SK-N-SH (cell line): ENCODE data around the gene TMEM94. TPM values are rescaled to one million over a fixed set of nuclear protein-coding genes. Genes with fewer than 3 reads are reported as not detected.

Experiments
- CTCF ChIA-PET: fragments of 300-600, 350-600 bp; formaldehyde crosslinking; extraction: SDS; loops from one replicate; lab custom pipeline; 2021; lab: Yijun Ruan, JAX
- POLR2A ChIA-PET: fragments of 350-600 bp; sonication (Branson Sonifier 250); formaldehyde crosslinking; extraction: SDS; loops from one replicate; lab custom pipeline; 2020; ENCODE audit warnings: antibody characterized with exemption, inconsistent platforms; lab: Yijun Ruan, JAX
- DNase-seq: peaks from one replicate; pipeline ENCODE4 v3.0.0; 2012
- H2AFZ ChIP-seq: fragments of 200-600 bp; sonication (generic); 2 replicates; pipeline ENCODE4 v1.8.1; 2016; ENCODE audit warnings: antibody characterized with exemption, mild to moderate bottlenecking, low read depth
- H3F3A ChIP-seq: fragments of 200-600 bp; sonication (generic); replicated peaks from 2 replicates; pipeline ENCODE3; 2016; ENCODE audit warnings: antibody characterized with exemption, mild to moderate bottlenecking; ENCODE audit not compliant: insufficient read depth
- H3K27ac ChIP-seq, 2 experiments: fragments of 200-500 bp in 1 of 2; fragments of 200-600 bp in 1 of 2; sonication (Bioruptor generic) in 1 of 2; sonication (generic), shearing (Covaris generic) in 1 of 2; 2 replicates each; pipeline versions ENCODE4 v1.5.1 to v1.6.1; 2014 to 2016; ENCODE audit warnings: low read depth in 2 of 2, inconsistent platforms in 1 of 2, low read length in 1 of 2, mild to moderate bottlenecking in 1 of 2, mixed read lengths in 1 of 2
- H3K27me3 ChIP-seq: fragments of 200-600 bp; sonication (generic), shearing (Covaris generic); 2 replicates; pipeline ENCODE4 v1.6.1; 2016; ENCODE audit warnings: mixed run types; ENCODE audit not compliant: insufficient read depth
- H3K36me3 ChIP-seq, 2 experiments: fragments of 200-500 bp in 1 of 2; fragments of 200-600 bp in 1 of 2; sonication (Bioruptor generic) in 1 of 2; sonication (generic) in 1 of 2; replicated peaks in 1 of 2; 2 replicates each; pipeline versions ENCODE3 to v1.5.1; 2014 to 2016; ENCODE audit warnings: low read length in 1 of 2, mild to moderate bottlenecking in 1 of 2; ENCODE audit not compliant: insufficient read depth in 2 of 2, control insufficient read depth in 1 of 2
- H3K4me1 ChIP-seq, 2 experiments: fragments of 200-500 bp in 1 of 2; fragments of 200-600 bp in 1 of 2; sonication (Bioruptor generic) in 1 of 2; sonication (generic), shearing (Covaris generic) in 1 of 2; 2 replicates each; pipeline versions ENCODE4 v1.5.1 to v1.6.1; 2014 to 2016; ENCODE audit warnings: low read depth in 1 of 2, low read length in 1 of 2, mixed run types in 1 of 2; ENCODE audit not compliant: insufficient read depth in 2 of 2, control insufficient read depth in 1 of 2
- H3K4me2 ChIP-seq: fragments of 200-600 bp; sonication (generic), shearing (Covaris generic); 2 replicates; pipeline ENCODE4 v1.6.1; 2017; ENCODE audit warnings: mixed run types
- H3K4me3 ChIP-seq, 2 experiments: fragments of 200-500 bp in 1 of 2; fragments of 200-600 bp in 1 of 2; sonication (Bioruptor generic) in 1 of 2; sonication (generic), shearing (Covaris generic) in 1 of 2; 2 replicates each; pipeline versions ENCODE4 v1.5.1 to v1.8.1; 2014 to 2016; ENCODE audit warnings: low read depth in 2 of 2, inconsistent platforms in 1 of 2, low read length in 1 of 2, mild to moderate bottlenecking in 1 of 2, mixed read lengths in 1 of 2, moderate library complexity in 1 of 2
- H3K79me2 ChIP-seq: fragments of 200-600 bp; sonication (generic); 2 replicates; pipeline ENCODE4 v1.8.1; 2017; ENCODE audit warnings: mild to moderate bottlenecking; ENCODE audit not compliant: insufficient read depth
- H3K9ac ChIP-seq: fragments of 200-600 bp; sonication (generic); 2 replicates; pipeline ENCODE4 v1.6.1; 2017; ENCODE audit warnings: mixed run types
- H3K9me2 ChIP-seq: fragments of 200-600 bp; sonication (generic); 2 replicates; pipeline ENCODE4 v1.6.1; 2017; ENCODE audit warnings: mixed run types
- H3K9me3 ChIP-seq: fragments of 200-600 bp; sonication (generic); 2 replicates; pipeline ENCODE4 v1.6.1; 2017; ENCODE audit warnings: mixed run types, mild to moderate bottlenecking, moderate library complexity
- H4K20me1 ChIP-seq: fragments of 200-600 bp; sonication (generic); 2 replicates; pipeline ENCODE4 v1.6.1; 2017; ENCODE audit warnings: mild to moderate bottlenecking, mixed run types; ENCODE audit not compliant: insufficient read depth
- CHD2 ChIP-seq: fragments of 150-350 bp; IDR thresholded peaks from 2 replicates; pipeline ENCODE4 v1.6.1; 2018; ENCODE audit warnings: low read length; ENCODE audit not compliant: partially characterized antibody
- EZH2phosphoT487 ChIP-seq: fragments of 200-600 bp; sonication (generic); IDR thresholded peaks from 2 replicates; pipeline ENCODE4 v1.6.1; 2017; ENCODE audit warnings: low read depth, mixed run types, mild to moderate bottlenecking, antibody characterized with exemption, moderate library complexity, borderline replicate concordance
- FOSL2 ChIP-seq: IDR thresholded peaks from 2 replicates; pipeline ENCODE4 v1.4.0; 2012; ENCODE audit warnings: low read depth, mild to moderate bottlenecking, moderate library complexity, borderline replicate concordance
- FOXJ3 ChIP-seq: sonication (generic); formaldehyde crosslinking; IDR thresholded peaks from 2 replicates; pipeline ENCODE4 v1.5.1; 2020; ENCODE audit warnings: mild to moderate bottlenecking, missing genetic modification reagents
- GATA2 ChIP-seq: sonication (generic); formaldehyde crosslinking; IDR thresholded peaks from 2 replicates; pipeline ENCODE4 v1.5.0; 2020; ENCODE audit warnings: mild to moderate bottlenecking, missing genetic modification reagents
- NFIC ChIP-seq: IDR thresholded peaks from 2 replicates; pipeline ENCODE4 v1.4.0; 2012; ENCODE audit warnings: borderline replicate concordance
- RAD21 ChIP-seq: IDR thresholded peaks from 2 replicates; pipeline ENCODE4 v1.6.1; 2012; ENCODE audit warnings: mild to moderate bottlenecking, low read length
- RFX5 ChIP-seq: IDR thresholded peaks from 2 replicates; pipeline ENCODE4 v1.6.1; 2012; ENCODE audit warnings: mild to moderate bottlenecking, improper control_type of control experiment, low read length
- SIN3A ChIP-seq: IDR thresholded peaks from 2 replicates; pipeline ENCODE4 v1.6.1; 2012; ENCODE audit warnings: low read depth, mild to moderate bottlenecking, low read length, moderate library complexity, borderline replicate concordance
- SMC3 ChIP-seq: IDR thresholded peaks from 2 replicates; pipeline ENCODE4 v1.6.1; 2012; ENCODE audit warnings: low read depth, low read length, improper control_type of control experiment
- WGBS: methylation state at CpG from one replicate; pipeline ENCODE4 v1.1.6; 2017; ENCODE audit warnings: low lambda C conversion rate; 5-methylcytosine and 5-hydroxymethylcytosine counted together
- polyA plus RNA-seq, 3 experiments: library from polyadenylated mRNA; depleted of rRNA; stranded (reverse); fragments of >200 nt; gene quantifications; 2 replicates each; pipeline ENCODE4 v1.2.3, GENCODE V29; 2012
- TF ChIP-seq, protein P1 (sequence below): IDR thresholded peaks from 2 replicates; pipeline ENCODE4 v1.6.1; 2012; ENCODE audit warnings: mild to moderate bottlenecking, low read depth, low read length, moderate library complexity
- TF ChIP-seq, protein P2 (sequence below): IDR thresholded peaks from 2 replicates; pipeline ENCODE4 v1.4.0; 2012; ENCODE audit warnings: low read depth
- TF ChIP-seq, protein P3 (sequence below): fragments of 150-350 bp; IDR thresholded peaks from 2 replicates; pipeline ENCODE4 v1.6.1; 2016; ENCODE audit warnings: mild to moderate bottlenecking, low read depth, low read length
- TF ChIP-seq, protein P4 (sequence below): IDR thresholded peaks from 2 replicates; pipeline ENCODE4 v1.4.0; 2012; ENCODE audit warnings: low read depth, borderline replicate concordance
- TF ChIP-seq, protein P5 (sequence below): fragments of 150-350 bp; IDR thresholded peaks from 2 replicates; pipeline ENCODE4 v1.6.1; 2017; ENCODE audit warnings: antibody characterized with exemption, low read length, low read depth, borderline replicate concordance
- TF ChIP-seq, protein P6 (sequence below): IDR thresholded peaks from 2 replicates; pipeline ENCODE4; 2012

Gene TMEM94
- polyA plus RNA-seq, 1 of the 3 experiments (the other 2 are of a cell fraction): 89.9 TPM

DNA sequence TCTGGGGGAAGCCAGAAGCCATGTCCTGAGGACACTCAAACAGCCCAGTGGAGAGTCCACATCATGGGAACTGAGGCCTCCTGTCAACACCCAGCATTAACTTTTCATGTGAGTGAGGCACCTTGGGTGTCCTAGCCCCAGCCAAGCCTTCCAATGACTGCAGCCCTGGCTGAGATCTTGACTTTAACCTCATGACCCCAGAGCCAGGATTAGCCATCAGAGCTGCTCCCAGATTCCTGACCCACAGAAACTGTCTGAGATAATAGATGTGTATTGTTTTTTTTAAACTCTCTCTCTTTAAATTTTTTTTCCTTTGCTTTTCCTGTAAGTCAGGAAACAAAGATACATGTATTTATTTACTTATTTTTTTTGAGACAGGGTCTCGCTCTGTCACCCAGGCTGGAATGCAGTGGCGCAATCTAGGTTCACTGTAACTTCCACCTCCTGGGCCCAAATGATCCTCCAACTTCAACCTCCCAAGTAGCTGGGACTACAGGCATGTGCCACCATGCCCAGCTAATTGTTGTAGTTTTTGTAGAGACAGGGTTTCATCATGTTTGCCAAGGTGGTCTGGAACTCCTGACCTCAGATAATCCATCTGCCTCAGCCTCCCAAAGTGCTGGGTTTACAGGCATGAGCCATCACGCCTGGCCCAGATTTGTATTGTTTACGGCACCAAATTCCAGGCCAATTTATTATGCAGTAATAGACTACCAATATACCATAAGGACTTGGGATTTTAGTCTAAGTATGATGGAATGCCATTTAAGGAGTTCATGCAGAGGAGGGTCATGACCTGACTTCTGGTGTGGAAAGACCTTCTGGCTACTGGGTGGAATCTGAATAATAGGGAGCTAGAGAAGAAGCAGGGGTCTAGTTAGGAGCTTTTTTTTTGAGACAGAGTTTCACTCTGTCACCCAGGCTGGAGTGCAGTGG is 14.0 kb upstream of the TMEM94 start:
- H3K27ac ChIP-seq: no peak overlapping the region
- no peaks in the 10 kb centered on the region for H3K9me2 ChIP-seq
- H2AFZ ChIP-seq: no peak overlapping the region
- no peaks in the 10 kb centered on the region for H3K36me3 ChIP-seq
- H3K4me1 ChIP-seq: no peaks in the 10 kb centered on the region
- no peak overlapping the region for H3K9ac ChIP-seq
- H3K9me3 ChIP-seq: no peaks in the 10 kb centered on the region
- H4K20me1 ChIP-seq: no peaks in the 10 kb centered on the region
- DNase-seq: no peak
- ChIA-PET CTCF (interaction anchor here (0.9 to 1.3 kb wide), 2 partner anchors 50 to 190 kb away, joined by 3 read pairs; partner anchors contain the start of gene SMIM5), POLR2A (interaction anchor here (1.5 kb wide), 1 partner anchor 14 kb away, joined by 4 read pairs; no protein-coding TSS in a partner anchor)
- TF ChIP-seq, protein P1, sequence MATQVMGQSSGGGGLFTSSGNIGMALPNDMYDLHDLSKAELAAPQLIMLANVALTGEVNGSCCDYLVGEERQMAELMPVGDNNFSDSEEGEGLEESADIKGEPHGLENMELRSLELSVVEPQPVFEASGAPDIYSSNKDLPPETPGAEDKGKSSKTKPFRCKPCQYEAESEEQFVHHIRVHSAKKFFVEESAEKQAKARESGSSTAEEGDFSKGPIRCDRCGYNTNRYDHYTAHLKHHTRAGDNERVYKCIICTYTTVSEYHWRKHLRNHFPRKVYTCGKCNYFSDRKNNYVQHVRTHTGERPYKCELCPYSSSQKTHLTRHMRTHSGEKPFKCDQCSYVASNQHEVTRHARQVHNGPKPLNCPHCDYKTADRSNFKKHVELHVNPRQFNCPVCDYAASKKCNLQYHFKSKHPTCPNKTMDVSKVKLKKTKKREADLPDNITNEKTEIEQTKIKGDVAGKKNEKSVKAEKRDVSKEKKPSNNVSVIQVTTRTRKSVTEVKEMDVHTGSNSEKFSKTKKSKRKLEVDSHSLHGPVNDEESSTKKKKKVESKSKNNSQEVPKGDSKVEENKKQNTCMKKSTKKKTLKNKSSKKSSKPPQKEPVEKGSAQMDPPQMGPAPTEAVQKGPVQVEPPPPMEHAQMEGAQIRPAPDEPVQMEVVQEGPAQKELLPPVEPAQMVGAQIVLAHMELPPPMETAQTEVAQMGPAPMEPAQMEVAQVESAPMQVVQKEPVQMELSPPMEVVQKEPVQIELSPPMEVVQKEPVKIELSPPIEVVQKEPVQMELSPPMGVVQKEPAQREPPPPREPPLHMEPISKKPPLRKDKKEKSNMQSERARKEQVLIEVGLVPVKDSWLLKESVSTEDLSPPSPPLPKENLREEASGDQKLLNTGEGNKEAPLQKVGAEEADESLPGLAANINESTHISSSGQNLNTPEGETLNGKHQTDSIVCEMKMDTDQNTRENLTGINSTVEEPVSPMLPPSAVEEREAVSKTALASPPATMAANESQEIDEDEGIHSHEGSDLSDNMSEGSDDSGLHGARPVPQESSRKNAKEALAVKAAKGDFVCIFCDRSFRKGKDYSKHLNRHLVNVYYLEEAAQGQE: no peak
- no peak for TF ChIP-seq SIN3A
- TF ChIP-seq SMC3: no peak
- TF ChIP-seq CHD2: no peak
- TF ChIP-seq NFIC: no peak
- TF ChIP-seq RFX5: no peak
- TF ChIP-seq, protein P2, sequence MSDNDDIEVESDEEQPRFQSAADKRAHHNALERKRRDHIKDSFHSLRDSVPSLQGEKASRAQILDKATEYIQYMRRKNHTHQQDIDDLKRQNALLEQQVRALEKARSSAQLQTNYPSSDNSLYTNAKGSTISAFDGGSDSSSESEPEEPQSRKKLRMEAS: no peak
- TF ChIP-seq, protein P3, sequence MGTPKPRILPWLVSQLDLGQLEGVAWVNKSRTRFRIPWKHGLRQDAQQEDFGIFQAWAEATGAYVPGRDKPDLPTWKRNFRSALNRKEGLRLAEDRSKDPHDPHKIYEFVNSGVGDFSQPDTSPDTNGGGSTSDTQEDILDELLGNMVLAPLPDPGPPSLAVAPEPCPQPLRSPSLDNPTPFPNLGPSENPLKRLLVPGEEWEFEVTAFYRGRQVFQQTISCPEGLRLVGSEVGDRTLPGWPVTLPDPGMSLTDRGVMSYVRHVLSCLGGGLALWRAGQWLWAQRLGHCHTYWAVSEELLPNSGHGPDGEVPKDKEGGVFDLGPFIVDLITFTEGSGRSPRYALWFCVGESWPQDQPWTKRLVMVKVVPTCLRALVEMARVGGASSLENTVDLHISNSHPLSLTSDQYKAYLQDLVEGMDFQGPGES: no peak
- TF ChIP-seq, protein P4, sequence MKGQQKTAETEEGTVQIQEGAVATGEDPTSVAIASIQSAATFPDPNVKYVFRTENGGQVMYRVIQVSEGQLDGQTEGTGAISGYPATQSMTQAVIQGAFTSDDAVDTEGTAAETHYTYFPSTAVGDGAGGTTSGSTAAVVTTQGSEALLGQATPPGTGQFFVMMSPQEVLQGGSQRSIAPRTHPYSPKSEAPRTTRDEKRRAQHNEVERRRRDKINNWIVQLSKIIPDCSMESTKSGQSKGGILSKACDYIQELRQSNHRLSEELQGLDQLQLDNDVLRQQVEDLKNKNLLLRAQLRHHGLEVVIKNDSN: no peak
- TF ChIP-seq, protein P5, sequence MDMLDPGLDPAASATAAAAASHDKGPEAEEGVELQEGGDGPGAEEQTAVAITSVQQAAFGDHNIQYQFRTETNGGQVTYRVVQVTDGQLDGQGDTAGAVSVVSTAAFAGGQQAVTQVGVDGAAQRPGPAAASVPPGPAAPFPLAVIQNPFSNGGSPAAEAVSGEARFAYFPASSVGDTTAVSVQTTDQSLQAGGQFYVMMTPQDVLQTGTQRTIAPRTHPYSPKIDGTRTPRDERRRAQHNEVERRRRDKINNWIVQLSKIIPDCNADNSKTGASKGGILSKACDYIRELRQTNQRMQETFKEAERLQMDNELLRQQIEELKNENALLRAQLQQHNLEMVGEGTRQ: no peak
- no peak for TF ChIP-seq GATA2 (CRISPR knock-in tag)
- no peak for TF ChIP-seq EZH2phosphoT487
- TF ChIP-seq FOSL2: no peak
- no peak for TF ChIP-seq RAD21
- TF ChIP-seq, protein P6, sequence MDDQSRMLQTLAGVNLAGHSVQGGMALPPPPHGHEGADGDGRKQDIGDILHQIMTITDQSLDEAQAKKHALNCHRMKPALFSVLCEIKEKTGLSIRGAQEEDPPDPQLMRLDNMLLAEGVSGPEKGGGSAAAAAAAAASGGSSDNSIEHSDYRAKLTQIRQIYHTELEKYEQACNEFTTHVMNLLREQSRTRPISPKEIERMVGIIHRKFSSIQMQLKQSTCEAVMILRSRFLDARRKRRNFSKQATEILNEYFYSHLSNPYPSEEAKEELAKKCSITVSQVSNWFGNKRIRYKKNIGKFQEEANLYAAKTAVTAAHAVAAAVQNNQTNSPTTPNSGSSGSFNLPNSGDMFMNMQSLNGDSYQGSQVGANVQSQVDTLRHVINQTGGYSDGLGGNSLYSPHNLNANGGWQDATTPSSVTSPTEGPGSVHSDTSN: no peak
- TF ChIP-seq FOXJ3 (CRISPR knock-in tag): no peak
- no peaks in the 10 kb centered on the region for H3F3A ChIP-seq
- H3K27me3 ChIP-seq: no peaks in the 10 kb centered on the region
- H3K79me2 ChIP-seq: no peaks in the 10 kb centered on the region
- H3K4me3 ChIP-seq: no peak overlapping the region
- no peak overlapping the region for H3K4me2 ChIP-seq
- 92% methylated on average over 4 of the region's 4 CpGs for WGBS
